GM12878 (cell line): ENCODE measurements around the gene CSAD. TPM values are rescaled to one million over a fixed set of nuclear protein-coding genes. Genes with fewer than 3 reads are reported as not detected.
"Not testable (repeated sequence)": the region's sequence is repeated elsewhere in the genome, so short reads cannot be mapped to it uniquely, and the experiment has no call there.

ENCODE experiments used
- ATAC-seq: fragments of 200-7000 bp; cut with Tn5 transposase; 3 replicates; pipeline ENCODE4 v1.9.1; 2020; ENCODE audit warnings: mild to moderate bottlenecking, moderate library complexity
- BruUV-seq: library from RNA; stranded (reverse); fragments of 400-500 nt; replicated peaks from 2 replicates; lab custom pipeline; 2021; lab: Mats Ljungman, UMichigan
- CTCF ChIA-PET: fragments of 300-600 bp; sonication (Branson Sonifier 250); formaldehyde crosslinking; extraction: SDS; loops from one replicate; lab custom pipeline; 2021; ENCODE audit warnings: inconsistent platforms; lab: Yijun Ruan, JAX
- POLR2A ChIA-PET: fragments of 350-600 bp; formaldehyde crosslinking; extraction: SDS; loops from one replicate; lab custom pipeline; 2021; ENCODE audit warnings: inconsistent platforms; lab: Charles Lee
- RAD21 ChIA-PET: fragments of 300-600 bp; sonication (Branson Sonifier 250); formaldehyde crosslinking; loops from one replicate; lab custom pipeline; 2023; ENCODE audit warnings: antibody characterized with exemption; ENCODE audit not compliant: unreplicated experiment; lab: Charles Lee
- SMC1A ChIA-PET: fragments of 300-600 bp; sonication (Branson Sonifier 250); formaldehyde crosslinking; loops from one replicate; lab custom pipeline; 2023; ENCODE audit not compliant: unreplicated experiment, uncharacterized antibody; lab: Charles Lee
- DNase-seq: peaks from one replicate; pipeline ENCODE4 v3.0.0-alpha.2; 2011; ENCODE audit warnings: low read depth, low spot score
- FAIRE-seq: peaks from 3 replicates; lab custom pipeline; 2011; peaks lifted over from hg19 to GRCh38; lab: Jason Lieb, UNC
- H2AFZ ChIP-seq: 2 replicates; pipeline ENCODE4 v1.6.0; 2011; ENCODE audit warnings: low read depth, low read length, control low read depth; ENCODE audit not compliant: control insufficient read depth
- H3K27ac ChIP-seq: 2 replicates; pipeline ENCODE4 v1.5.1; 2011; ENCODE audit warnings: control low read depth; ENCODE audit not compliant: control insufficient read depth, insufficient read depth
- H3K27me3 ChIP-seq, 2 experiments: replicated peaks in 1 of 2; 2 replicates each; pipeline versions ENCODE4 v1.6.0 to v1.6.1; 2011; ENCODE audit warnings: low read length in 1 of 2; ENCODE audit not compliant: control insufficient read depth in 2 of 2, insufficient read depth in 2 of 2
- H3K36me3 ChIP-seq, 2 experiments: 2 replicates each; pipeline ENCODE4 v1.5.1; 2011; ENCODE audit warnings: low read length in 1 of 2; ENCODE audit not compliant: control insufficient read depth in 2 of 2, insufficient read depth in 2 of 2
- H3K4me1 ChIP-seq: 2 replicates; pipeline ENCODE4 v1.6.1; 2011; ENCODE audit warnings: mild to moderate bottlenecking, low read length, moderate library complexity, mixed read lengths; ENCODE audit not compliant: control insufficient read depth, insufficient read depth
- H3K4me2 ChIP-seq: 2 replicates; pipeline ENCODE4 v1.6.0; 2011; ENCODE audit warnings: control low read depth; ENCODE audit not compliant: control insufficient read depth, insufficient read depth
- H3K4me3 ChIP-seq: fragments of 200-600 bp; sonication (generic); 2 replicates; pipeline ENCODE4 v1.5.1; 2016
- H3K79me2 ChIP-seq: 2 replicates; pipeline ENCODE4 v1.6.0; 2011; ENCODE audit warnings: low read length; ENCODE audit not compliant: control insufficient read depth, insufficient read depth
- H3K9ac ChIP-seq: 2 replicates; pipeline ENCODE4 v1.8.0; 2011; ENCODE audit warnings: low read length, control low read depth, mixed read lengths; ENCODE audit not compliant: control insufficient read depth, insufficient read depth
- H3K9me3 ChIP-seq: replicated peaks from 3 replicates; pipeline ENCODE4 v1.5.1; 2011; ENCODE audit warnings: mild to moderate bottlenecking, low read length; ENCODE audit not compliant: control insufficient read depth, insufficient read depth
- H4K20me1 ChIP-seq: 2 replicates; pipeline ENCODE4 v1.6.0; 2011; ENCODE audit not compliant: control insufficient read depth, insufficient read depth
- HDAC2 ChIP-seq: fragments of 200-600 bp; sonication (generic); IDR thresholded peaks from 2 replicates; pipeline ENCODE4 v1.6.1; 2017
- IKZF1 ChIP-seq: fragments of 450-650 bp; conservative IDR thresholded peaks from 2 replicates; pipeline ENCODE4 v1.6.1; 2017; ENCODE audit warnings: antibody characterized with exemption, mild to moderate bottlenecking
- PAX5 ChIP-seq: IDR thresholded peaks from 2 replicates; pipeline ENCODE4 v1.6.1; 2011; ENCODE audit warnings: low read depth, low read length, borderline replicate concordance
- PAX8 ChIP-seq: fragments of 450-650 bp; IDR thresholded peaks from 2 replicates; pipeline ENCODE4 v1.6.1; 2017; ENCODE audit warnings: mild to moderate bottlenecking, moderate library complexity
- RFX5 ChIP-seq: IDR thresholded peaks from 2 replicates; pipeline ENCODE4 v1.6.1; 2011; ENCODE audit warnings: low read depth, low read length, improper control_type of control experiment
- SUPT20H ChIP-seq: IDR thresholded peaks from 2 replicates; pipeline ENCODE4 v1.6.1; 2011; ENCODE audit warnings: low read depth, mild to moderate bottlenecking, low read length, moderate library complexity, borderline replicate concordance; ENCODE audit not compliant: control insufficient read depth
- ZNF24 ChIP-seq: fragments of 450-650 bp; IDR thresholded peaks from 2 replicates; pipeline ENCODE4 v1.6.1; 2017; ENCODE audit warnings: antibody characterized with exemption, mild to moderate bottlenecking
- WGBS: methylation state at CpG from one replicate; pipeline ENCODE4 v1.1.6; 2016; ENCODE audit warnings: low lambda C conversion rate; ENCODE audit not compliant: insufficient replicate concordance, insufficient coverage; ENCODE audit errors: missing lambda C conversion rate; 5-methylcytosine and 5-hydroxymethylcytosine counted together
- in situ Hi-C: fragments of 300-500 bp; cut with MboI; formaldehyde crosslinking; loops from 9 replicates; pipeline ENCODE4 v1.14.3; 2018; ENCODE audit warnings: mixed read lengths
- intact Hi-C: fragments of 100-400 bp; cut with micrococcal nuclease; formaldehyde crosslinking; loops from one replicate; pipeline ENCODE4 v1.14.2; 2022; ENCODE audit not compliant: unreplicated experiment
- polyA plus RNA-seq, 11 experiments: library from polyadenylated mRNA; depleted of rRNA in 4 of 11; unstranded in 6 of 11; stranded (reverse) in 5 of 11; fragments of >200 nt; fragmentation: Nextera tagmentation in 4 of 11; fragmentation: Illumina TruSeq in 1 of 11; extraction: Ambion mirVana in 4 of 11; extraction: Trizol in 1 of 11; gene quantifications; 1 replicate in 1 of 11; 2 replicates in 10 of 11; pipeline versions ENCODE4 v1.2.1 to v1.2.3, GENCODE V29; 2011 to 2016; ENCODE audit warnings: inconsistent platforms in 2 of 11, missing spikeins in 2 of 11, low read depth in 1 of 11
- total RNA-seq, 4 experiments: library from RNA; depleted of rRNA in 3 of 4; stranded (reverse); fragments of >200 nt in 3 of 4; fragmentation: Illumina TruSeq in 1 of 4; extraction: Trizol in 1 of 4; gene quantifications; 2 replicates each; pipeline versions ENCODE4 v1.2.1 to v1.2.3, GENCODE V29; 2013 to 2021
- TF ChIP-seq, protein P1 (sequence below): fragments of 450-650 bp; IDR thresholded peaks from 2 replicates; pipeline ENCODE4 v1.6.1; 2016; ENCODE audit warnings: mild to moderate bottlenecking

Gene CSAD
- total and polyA plus RNA-seq, 10 of the 15 experiments (the other 5 are each of a cell fraction or from before 2014, with no cell fraction given) = 1.1 to 20.4 (median 6.2) TPM

DNA sequence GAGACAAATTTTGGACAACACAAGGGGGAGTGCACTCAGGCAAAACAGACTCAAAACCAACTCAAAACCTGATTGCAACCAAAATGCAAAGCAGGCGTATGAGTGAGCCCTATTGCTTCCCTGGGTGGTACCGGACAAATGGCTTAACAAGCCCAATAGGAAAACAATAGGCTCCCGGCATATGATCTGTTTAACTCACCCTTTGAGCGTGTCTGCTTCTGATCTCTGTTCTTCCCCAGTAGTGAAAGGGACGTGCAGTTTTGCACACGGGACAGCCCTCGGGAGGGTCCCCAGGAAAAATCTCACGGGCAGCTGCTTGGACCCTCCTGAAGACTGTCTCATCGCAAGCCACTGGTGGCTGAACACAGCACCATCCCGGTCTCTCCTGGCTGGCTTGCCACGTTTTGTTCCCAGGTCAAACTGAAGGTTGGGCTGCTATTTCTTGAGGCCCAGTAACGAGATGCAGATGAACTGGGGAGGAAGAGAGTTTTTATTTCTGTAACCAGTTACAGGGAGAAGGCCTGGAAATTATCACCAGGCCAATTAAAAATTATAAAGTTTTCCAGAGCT lies 67.5 kb downstream of the CSAD start:
- no peak for TF ChIP-seq PAX5
- no peak for TF ChIP-seq RFX5
- TF ChIP-seq ZNF24 = no peak
- TF ChIP-seq SUPT20H = no peak
- no peak for TF ChIP-seq HDAC2
- no peak for TF ChIP-seq PAX8
- peak; percentile 21; the same call in 1 of the 2 replicates for TF ChIP-seq IKZF1
- ATAC-seq = peak; percentile 48
- Histone ChIP-seq H3K9ac (no peak overlapping the region), H3K79me2 (no peaks in the 10 kb centered on the region), H3K36me3 (no peaks in the 10 kb centered on the region), H2AFZ (no peak overlapping the region), H3K27ac (no peak overlapping the region), H3K4me2 (no peak overlapping the region), H3K27me3 (no peaks in the 10 kb centered on the region), H3K4me3 (no peak overlapping the region), H4K20me1 (no peaks in the 10 kb centered on the region), H3K9me3 (no peaks in the 10 kb centered on the region), H3K4me1 (no peaks in the 10 kb centered on the region)
- ChIA-PET POLR2A (interaction anchor here (0.5 to 1.1 kb wide), 3 partner anchors 80 to 252 kb away, joined by 3 to 6 read pairs (median 6); no protein-coding TSS in a partner anchor), CTCF (interaction anchor here (0.6 to 3.8 kb wide), 3 partner anchors 11 to 170 kb away, joined by 3 to 18 read pairs (median 11); no protein-coding TSS in a partner anchor), RAD21 (no interaction called here), SMC1A (interaction anchor here (1.5 kb wide), 1 partner anchor 10 kb away, joined by 6 read pairs; the partner anchor contains the start of gene SOAT2)
- no TSS peak for BruUV-seq
- no peak for DNase-seq
- intact Hi-C loops = no loop called here
- no peak for FAIRE-seq
- in situ Hi-C loops = no loop called here
- WGBS = 63% methylated on average over 12 of the region's 12 CpGs

DNA sequence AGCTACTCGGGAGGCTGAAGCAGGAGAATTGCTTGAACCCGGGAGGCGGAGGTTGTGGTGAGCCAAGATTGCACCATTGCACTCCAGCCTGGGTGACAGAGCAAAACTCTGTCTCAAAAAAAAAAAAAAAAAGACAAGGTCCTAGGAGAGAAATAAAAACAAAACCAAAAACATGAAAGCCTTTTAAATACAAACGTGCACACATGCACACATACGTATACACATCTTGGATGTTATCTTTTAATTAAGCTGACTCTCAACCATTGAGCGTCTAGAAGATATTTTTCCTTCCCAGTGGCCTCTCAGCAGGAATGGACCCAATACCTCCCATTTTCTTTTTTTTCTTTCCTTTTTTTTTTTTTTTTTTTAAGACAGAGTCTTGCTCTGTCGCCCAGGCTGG lies 68.3 kb downstream of the CSAD start:
- POLR2A ChIA-PET = interaction anchor here (0.5 to 1.1 kb wide), 5 partner anchors 80 to 329 kb away, joined by 3 to 6 read pairs (median 3); no protein-coding TSS in a partner anchor

More for the DNA sequence above, 68.3 kb downstream of the CSAD start:
- TF ChIP-seq, protein P1, sequence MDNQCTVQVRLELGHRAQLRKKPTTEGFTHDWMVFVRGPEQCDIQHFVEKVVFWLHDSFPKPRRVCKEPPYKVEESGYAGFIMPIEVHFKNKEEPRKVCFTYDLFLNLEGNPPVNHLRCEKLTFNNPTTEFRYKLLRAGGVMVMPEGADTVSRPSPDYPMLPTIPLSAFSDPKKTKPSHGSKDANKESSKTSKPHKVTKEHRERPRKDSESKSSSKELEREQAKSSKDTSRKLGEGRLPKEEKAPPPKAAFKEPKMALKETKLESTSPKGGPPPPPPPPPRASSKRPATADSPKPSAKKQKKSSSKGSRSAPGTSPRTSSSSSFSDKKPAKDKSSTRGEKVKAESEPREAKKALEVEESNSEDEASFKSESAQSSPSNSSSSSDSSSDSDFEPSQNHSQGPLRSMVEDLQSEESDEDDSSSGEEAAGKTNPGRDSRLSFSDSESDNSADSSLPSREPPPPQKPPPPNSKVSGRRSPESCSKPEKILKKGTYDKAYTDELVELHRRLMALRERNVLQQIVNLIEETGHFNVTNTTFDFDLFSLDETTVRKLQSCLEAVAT = peak; percentile 74
- H3K36me3 ChIP-seq, BruUV-seq, H3K4me2 ChIP-seq, FAIRE-seq, DNase-seq, H3K27me3 ChIP-seq, H4K20me1 ChIP-seq, H3K9me3 ChIP-seq, ATAC-seq, H3K79me2 ChIP-seq, H3K4me1 ChIP-seq, H3K27ac ChIP-seq, H3K9ac ChIP-seq, H3K4me3 ChIP-seq, in situ Hi-C loops, H2AFZ ChIP-seq, intact Hi-C loops: not testable (repeated sequence)
- ChIA-PET RAD21 (interaction anchor here (1.2 to 1.8 kb wide), 2 partner anchors 9 to 33 kb away, joined by 4 to 8 read pairs; partner anchors contain the start of genes SOAT2 and SPRYD3), CTCF (interaction anchor here (0.6 to 3.8 kb wide), 3 partner anchors 10 to 171 kb away, joined by 3 to 18 read pairs (median 11); no protein-coding TSS in a partner anchor), SMC1A (interaction anchor here (1.8 kb wide), 1 partner anchor 10 kb away, joined by 10 read pairs; the partner anchor contains the start of gene SOAT2)
- WGBS = 89% methylated on average over 5 of the region's 7 CpGs
